ENCODE measurements around the gene REV3L.

The REV3L gene

GRCh38 chr6:111524735-111525134 is 41.7 kb upstream of the REV3L start:
- no peaks in the 10 kb centered on the region for H3K27me3 ChIP-seq (replicated peaks; ENCODE audit: control insufficient read depth, insufficient read depth, low read length)
- no peaks in the 10 kb centered on the region for H3K36me3 ChIP-seq (ENCODE audit: control insufficient read depth, insufficient read depth, low read length)
- no peak for DNase-seq (ENCODE audit: extremely low read depth, insufficient read length)
- no peak overlapping the region for H3K4me3 ChIP-seq (replicated peaks; ENCODE audit: low read depth, low read length)
- no peak for TF ChIP-seq CTCF (IDR thresholded peaks at IDR 0.05; ENCODE audit: insufficient read depth, low read length, poor library complexity, severe bottlenecking)

GRCh38 chr6:111524252-111524651 is 41.2 kb upstream of the REV3L start:
- TF ChIP-seq CTCF (IDR thresholded peaks at IDR 0.05; ENCODE audit: insufficient read depth, low read length, poor library complexity, severe bottlenecking) = no peak
- no peak for DNase-seq (ENCODE audit: extremely low read depth, insufficient read length)
- no peaks in the 10 kb centered on the region for H3K27me3 ChIP-seq (replicated peaks; ENCODE audit: control insufficient read depth, insufficient read depth, low read length)
- H3K4me3 ChIP-seq (replicated peaks; ENCODE audit: low read depth, low read length) = no peak overlapping the region
- no peaks in the 10 kb centered on the region for H3K36me3 ChIP-seq (ENCODE audit: control insufficient read depth, insufficient read depth, low read length)

- DNase-seq (ENCODE audit: extremely low read depth, insufficient read length) = no peak
- Histone ChIP-seq H3K4me3 (replicated peaks; ENCODE audit: low read depth, low read length) (no peak overlapping the region), H3K27me3 (replicated peaks; ENCODE audit: control insufficient read depth, insufficient read depth, low read length) (no peaks in the 10 kb centered on the region), H3K36me3 (ENCODE audit: control insufficient read depth, insufficient read depth, low read length) (no peaks in the 10 kb centered on the region)
- no peak for TF ChIP-seq CTCF (IDR thresholded peaks at IDR 0.05; ENCODE audit: insufficient read depth, low read length, poor library complexity, severe bottlenecking)
Measured at GRCh38 chr6:111523484-111524167, 40.6 kb upstream of the REV3L start.

- no peak overlapping the region for H3K4me3 ChIP-seq (replicated peaks; ENCODE audit: low read depth, low read length)
- H3K27me3 ChIP-seq (replicated peaks; ENCODE audit: control insufficient read depth, insufficient read depth, low read length) = no peaks in the 10 kb centered on the region
- H3K36me3 ChIP-seq (ENCODE audit: control insufficient read depth, insufficient read depth, low read length) = no peaks in the 10 kb centered on the region
- no peak for DNase-seq (ENCODE audit: extremely low read depth, insufficient read length)
- TF ChIP-seq CTCF (IDR thresholded peaks at IDR 0.05; ENCODE audit: insufficient read depth, low read length, poor library complexity, severe bottlenecking) = no peak
Measured at GRCh38 chr6:111522393-111523020, 39.5 kb upstream of the REV3L start.

GRCh38 chr6:111521497-111522270 is 38.7 kb upstream of the REV3L start:
- Histone ChIP-seq H3K4me3 (replicated peaks; ENCODE audit: low read depth, low read length) (no peak overlapping the region), H3K36me3 (ENCODE audit: control insufficient read depth, insufficient read depth, low read length) (no peaks in the 10 kb centered on the region), H3K27me3 (replicated peaks; ENCODE audit: control insufficient read depth, insufficient read depth, low read length) (no peaks in the 10 kb centered on the region)
- DNase-seq (ENCODE audit: extremely low read depth, insufficient read length) = no peak
- no peak for TF ChIP-seq CTCF (IDR thresholded peaks at IDR 0.05; ENCODE audit: insufficient read depth, low read length, poor library complexity, severe bottlenecking)
